ENCODE measurements around the gene GABRG3. TPM values are rescaled to one million over a fixed set of nuclear protein-coding genes. Genes with fewer than 3 reads are reported as not detected.

The GABRG3 gene
- total RNA-seq, 1 experiment from 2014 or later, result 0.15 TPM

- WGBS (ENCODE audit: extremely low coverage, insufficient read length, low lambda C conversion rate), result no CpG with 5 or more reads among the region's 2 CpGs
- Mint-ChIP-seq H3K27me3 (ENCODE audit: low read depth) (no peaks in the 10 kb centered on the region; the same call in none of the 2 replicates), H3K4me3 (no peak overlapping the region), H3K27ac (no peak overlapping the region), H3K4me1 (peaks cover 3% of the 10 kb centered on the region in 2 experiments; a peak in 2 of 4 replicates), H3K9me3 (peaks cover 11 to 15% of the 10 kb centered on the region in 2 experiments; a peak in 4 of 5 replicates), H3K36me3 (ENCODE audit: insufficient read depth in 1 of 3, low read depth in 3 of 3) (peaks cover 0 to 4% (median 2%) of the 10 kb centered on the region in 3 experiments; a peak in 3 of 7 replicates)
- Histone ChIP-seq H3K4me1 (ENCODE audit: insufficient read depth, low read length) (no peaks in the 10 kb centered on the region), H2AFZ (ENCODE audit: low read length) (no peak overlapping the region), H3K79me1 (ENCODE audit: insufficient read depth, low read depth, low read length, poor library complexity, severe bottlenecking) (no peaks in the 10 kb centered on the region), H4K20me1 (ENCODE audit: control insufficient read depth, insufficient read depth, insufficient read length) (no peaks in the 10 kb centered on the region), H3K27me3 (ENCODE audit: insufficient read depth, low read length) (no peaks in the 10 kb centered on the region), H2AK5ac (ENCODE audit: insufficient read length, low read length) (no peak overlapping the region), H3K56ac (ENCODE audit: insufficient read length, low read depth, low read length) (no peak overlapping the region), H3K23me2 (ENCODE audit: insufficient read length, low read depth, low read length, poor library complexity, severe bottlenecking) (no peaks in the 10 kb centered on the region), H3K4me2 (ENCODE audit: insufficient read depth, insufficient read length, low read length) (no peak overlapping the region), H2BK15ac (ENCODE audit: low read depth, low read length) (no peak overlapping the region), H3K9ac (ENCODE audit: extremely low read depth, insufficient read length, low read length) (no peak overlapping the region), H2BK12ac (ENCODE audit: insufficient read length, low read depth, low read length) (no peak overlapping the region), H3T11ph (ENCODE audit: low read length) (no peak overlapping the region), H2BK120ac (ENCODE audit: low read depth, low read length, poor library complexity, severe bottlenecking) (no peak overlapping the region), H4K5ac (ENCODE audit: insufficient read length, low read depth, low read length) (no peak overlapping the region), H3K23ac (ENCODE audit: insufficient read length, low read depth, low read length) (no peak overlapping the region), H3K9me3 (ENCODE audit: control insufficient read depth, low read depth, low read length) (no peaks in the 10 kb centered on the region), H4K91ac (ENCODE audit: insufficient read length, low read depth, low read length) (no peak overlapping the region), H3K18ac (ENCODE audit: insufficient read length, low read depth, low read length) (no peak overlapping the region), H2BK5ac (ENCODE audit: insufficient read length, low read length) (no peak overlapping the region), H4K8ac (replicated peaks; ENCODE audit: insufficient read length, low read depth, low read length) (no peak overlapping the region), H3K79me2 (ENCODE audit: insufficient read depth, low read length) (no peaks in the 10 kb centered on the region), H3K4ac (ENCODE audit: low read depth, low read length) (no peak overlapping the region), H3K27ac (ENCODE audit: insufficient read length, low read depth, low read length) (no peak overlapping the region), H3K14ac (ENCODE audit: insufficient read depth, low read length) (no peak overlapping the region), H2BK20ac (ENCODE audit: low read depth, low read length, poor library complexity, severe bottlenecking) (no peak overlapping the region)
- DNase-seq, result no peak
- TF ChIP-seq CTCF (conservative IDR thresholded peaks at IDR 0.05), result no peak
Observed at GRCh38 chr15:26950001-26950400, 21.0 kb upstream of the GABRG3 start.
